Fibroblast of lung (primary cell): ENCODE measurements around the gene TRAPPC12.

Experiments used
- CTCF ChIP-seq, 2 donors: IDR thresholded peaks in 1 of 2; conservative IDR thresholded peaks in 1 of 2; 1 replicate in 1 of 2; 2 replicates in 1 of 2; pipeline ENCODE4 v1.5.1; 2011 to 2012; ENCODE audit warnings: low read length in 2 of 2, control low read depth in 1 of 2, inconsistent platforms in 1 of 2, low read depth in 1 of 2, mild to moderate bottlenecking in 1 of 2
- EZH2 ChIP-seq: IDR thresholded peaks from 2 replicates; pipeline ENCODE4 v1.5.1; 2012; ENCODE audit warnings: low read length, control low read depth, mild to moderate bottlenecking; ENCODE audit errors: missing control alignments

DNA sequence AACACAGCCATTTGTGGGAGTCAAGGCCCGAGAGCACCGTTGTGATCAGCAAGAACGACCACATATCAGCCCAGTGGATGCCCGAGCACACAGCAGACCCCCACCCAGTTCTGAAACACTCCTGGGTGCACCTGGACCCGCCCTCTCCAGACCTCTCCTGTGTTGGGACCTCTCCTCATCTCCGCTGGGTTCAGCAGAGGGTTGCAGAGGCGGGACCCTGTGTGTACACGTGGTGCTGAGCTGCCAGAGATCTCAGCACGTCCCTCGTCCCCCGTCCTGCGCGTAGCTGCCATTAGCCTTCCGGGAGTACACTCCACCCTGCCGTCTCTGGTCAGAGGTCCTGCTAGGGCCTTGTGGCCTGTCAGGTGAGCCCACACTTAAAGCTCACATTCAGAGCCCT lies 88.2 kb downstream of the TRAPPC12 start:
- TF ChIP-seq CTCF (conservative IDR thresholded peaks at IDR 0.05 in 1 of 2, IDR thresholded peaks at IDR 0.05 in 1 of 2; ENCODE audit: low read depth in 1 of 2, low read length in 2 of 2) (no peak), EZH2 (no peak)
